Motor neuron (in vitro differentiated cells): ENCODE measurements around the gene PRSS36. TPM values are rescaled to one million over a fixed set of nuclear protein-coding genes. Genes with fewer than 3 reads are reported as not detected.

ENCODE experiments used
- ATAC-seq, 8 experiments: fragments of 200-7000 bp; cut with Tn5 transposase; replicated peaks in 6 of 8; 2 replicates each; pipeline ENCODE4 v1.8.0; 2021; ENCODE audit warnings: mild to moderate bottlenecking in 8 of 8, moderate library complexity in 8 of 8
- H3K27ac ChIP-seq, 2 donors: fragments of 250-450 bp; sonication (Bioruptor Pico); 2 replicates each; pipeline ENCODE4 v1.9.0; 2021; ENCODE audit warnings: antibody characterized with exemption in 2 of 2, mild to moderate bottlenecking in 2 of 2, moderate library complexity in 1 of 2
- H3K4me1 ChIP-seq, 2 donors: fragments of 250-450 bp; sonication (Bioruptor Pico); replicated peaks in 1 of 2; 2 replicates each; pipeline ENCODE4 v1.6.1; 2021; ENCODE audit warnings: antibody characterized with exemption in 2 of 2, mild to moderate bottlenecking in 2 of 2, moderate library complexity in 1 of 2
- H3K4me3 ChIP-seq, 5 donors: fragments of 250-450 bp; sonication (Bioruptor Pico); 2 replicates each; pipeline ENCODE4 v1.9.0; 2021; ENCODE audit warnings: antibody characterized with exemption in 5 of 5, mild to moderate bottlenecking in 5 of 5, moderate library complexity in 4 of 5
- WGBS, 10 experiments: fragments of 450-650 bp; shearing (Covaris generic); methylation state at CpG; one replicate each; pipeline ENCODE4 v1.0.0; 2022; 5-methylcytosine and 5-hydroxymethylcytosine counted together
- in situ Hi-C, 9 experiments: fragments of 400-800 bp; cut with MboI; loops; one replicate each; pipeline ENCODE4 v1.15.0; 2021; ENCODE audit warnings: low sequenced_read_pairs in 9 of 9, low pct_unique_long_range_greater_than_20kb in 2 of 9; ENCODE audit not compliant: unreplicated experiment in 9 of 9
- total RNA-seq, 8 experiments: library from RNA; unstranded; fragments of 300-600 nt; gene quantifications; 2 replicates each; pipeline versions ENCODE4 v1.2.3 to v1.2.4, GENCODE V29; 2022

Gene PRSS36
- total RNA-seq, 8 experiments from 2014 or later: 0.36 to 3.8 (median 0.82) TPM

- 19 to 60% (median 47%) methylated on average over 1 to 3 of the region's 5 CpGs; no CpG with 5 or more reads in 3 of the 10 experiments for WGBS, 10 experiments
- ATAC-seq: peak in 6 of 8 experiments; percentile 23 to 70 (median 64)
- Histone ChIP-seq H3K4me1 (peaks cover 19 to 25% of the 10 kb centered on the region in 2 donors), H3K27ac (peak overlapping the region in 1 of 2 donors; percentile 34), H3K4me3 (no peak overlapping the region)
- in situ Hi-C loops: no loop called here
Observed at GRCh38 chr16:31134091-31134571, 15.7 kb downstream of the PRSS36 start.

- no peak overlapping the region for H3K4me3 ChIP-seq
- no peak for ATAC-seq
- 76 to 100% (median 93%) methylated on average over 1 to 5 of the region's 6 CpGs; no CpG with 5 or more reads in 5 of the 10 experiments for WGBS, 10 experiments
- H3K4me1 ChIP-seq: peaks cover 19 to 25% of the 10 kb centered on the region in 2 donors
- no peak overlapping the region for H3K27ac ChIP-seq
- in situ Hi-C loops: no loop called here
Observed at GRCh38 chr16:31133046-31133501, 16.8 kb downstream of the PRSS36 start.

GRCh38 chr16:31132303-31132979 is 17.4 kb downstream of the PRSS36 start:
- no peak for ATAC-seq
- WGBS, 10 experiments: 88% methylated on average over 5 of the region's 20 CpGs; no CpG with 5 or more reads in 9 of the 10 experiments
- H3K27ac ChIP-seq: no peak overlapping the region
- no peak overlapping the region for H3K4me3 ChIP-seq
- in situ Hi-C loops: no loop called here
- peaks cover 19 to 25% of the 10 kb centered on the region in 2 donors for H3K4me1 ChIP-seq

GRCh38 chr16:31131841-31132271 is 18.0 kb downstream of the PRSS36 start:
- Histone ChIP-seq H3K27ac (no peak overlapping the region), H3K4me1 (peaks cover 19 to 25% of the 10 kb centered on the region in 2 donors), H3K4me3 (no peak overlapping the region)
- WGBS, 10 experiments: 58 to 100% (median 100%) methylated on average over 1 to 2 of the region's 5 CpGs; no CpG with 5 or more reads in 6 of the 10 experiments
- no peak for ATAC-seq
- in situ Hi-C loops: no loop called here

GRCh38 chr16:31131416-31131815 is 18.4 kb downstream of the PRSS36 start:
- ATAC-seq: no peak
- H3K4me1 ChIP-seq: peaks cover 19 to 25% of the 10 kb centered on the region in 2 donors
- in situ Hi-C loops: no loop called here
- 81 to 100% (median 94%) methylated on average over 3 to 4 of the region's 11 CpGs; no CpG with 5 or more reads in 7 of the 10 experiments for WGBS, 10 experiments
- no peak overlapping the region for H3K4me3 ChIP-seq
- H3K27ac ChIP-seq: no peak overlapping the region

GRCh38 chr16:31130899-31131298 is 19.0 kb downstream of the PRSS36 start:
- no peak overlapping the region for H3K4me3 ChIP-seq
- in situ Hi-C loops: no loop called here

GRCh38 chr16:31130336-31130891 is 19.5 kb downstream of the PRSS36 start:
- Histone ChIP-seq H3K27ac (no peak overlapping the region), H3K4me1 (peaks cover 19 to 21% of the 10 kb centered on the region in 2 donors), H3K4me3 (no peak overlapping the region)
- WGBS, 10 experiments: 100% methylated on average over 1 to 2 of the region's 10 CpGs; no CpG with 5 or more reads in 7 of the 10 experiments
- in situ Hi-C loops: no loop called here
- ATAC-seq: no peak

More at GRCh38 chr16:31130899-31131298, 19.0 kb downstream of the PRSS36 start:
- ATAC-seq: no peak
- Histone ChIP-seq H3K4me1 (peaks cover 19 to 25% of the 10 kb centered on the region in 2 donors), H3K27ac (no peak overlapping the region)
- WGBS, 10 experiments: 100% methylated on average over 2 of the region's 6 CpGs; no CpG with 5 or more reads in 9 of the 10 experiments

GRCh38 chr16:31129568-31130335 is 20.1 kb downstream of the PRSS36 start:
- in situ Hi-C loops: no loop called here
- peak in 1 of 8 experiments; percentile 2 for ATAC-seq
- no peak overlapping the region for H3K27ac ChIP-seq

GRCh38 chr16:31128711-31129567 is 20.9 kb downstream of the PRSS36 start:
- H3K4me3 ChIP-seq: no peak overlapping the region
- 44 to 100% (median 83%) methylated on average over 1 to 7 of the region's 14 CpGs; no CpG with 5 or more reads in 3 of the 10 experiments for WGBS, 10 experiments
- peaks cover 5 to 6% of the 10 kb centered on the region in 2 donors for H3K4me1 ChIP-seq
- in situ Hi-C loops: no loop called here
- ATAC-seq: peak in 3 of 8 experiments; percentile 21 to 47 (median 37)
- no peak overlapping the region for H3K27ac ChIP-seq

More at GRCh38 chr16:31129568-31130335, 20.1 kb downstream of the PRSS36 start:
- WGBS, 10 experiments: 60 to 95% (median 83%) methylated on average over 3 to 14 of the region's 29 CpGs; no CpG with 5 or more reads in 5 of the 10 experiments
- no peak overlapping the region for H3K4me3 ChIP-seq
- H3K4me1 ChIP-seq: peaks cover 13 to 14% of the 10 kb centered on the region in 2 donors

- ATAC-seq: no peak
- no peak overlapping the region for H3K27ac ChIP-seq
- WGBS, 10 experiments: 80 to 100% (median 98%) methylated on average over 1 to 8 of the region's 13 CpGs; no CpG with 5 or more reads in 5 of the 10 experiments
- in situ Hi-C loops: no loop called here
- H3K4me3 ChIP-seq: no peak overlapping the region
- H3K4me1 ChIP-seq: no peaks in the 10 kb centered on the region
Observed at GRCh38 chr16:31127182-31127581, 22.7 kb downstream of the PRSS36 start.

GRCh38 chr16:31125844-31126243 is 24.0 kb downstream of the PRSS36 start:
- 80 to 100% (median 100%) methylated on average over 1 to 2 of the region's 3 CpGs; no CpG with 5 or more reads in 4 of the 10 experiments for WGBS, 10 experiments
- Histone ChIP-seq H3K27ac (no peak overlapping the region), H3K4me3 (no peak overlapping the region), H3K4me1 (no peaks in the 10 kb centered on the region)
- no peak for ATAC-seq
- in situ Hi-C loops: no loop called here

GRCh38 chr16:31120129-31120528 is 29.7 kb downstream of the PRSS36 start:
- H3K4me3 ChIP-seq: no peak overlapping the region
- ATAC-seq: no peak
- WGBS, 10 experiments: 71 to 98% (median 92%) methylated on average over 1 to 15 of the region's 16 CpGs; no CpG with 5 or more reads in 3 of the 10 experiments
- peaks cover 6 to 10% of the 10 kb centered on the region in 2 donors for H3K4me1 ChIP-seq
- H3K27ac ChIP-seq: no peak overlapping the region
- in situ Hi-C loops: no loop called here
